Testis (tissue), 3 donors: ENCODE data around the gene NPM3. TPM values are rescaled to one million over a fixed set of nuclear protein-coding genes. Genes with fewer than 3 reads are reported as not detected.

ENCODE experiments used
- DNase-seq: peaks from one replicate; pipeline ENCODE4 v3.0.0-alpha.2; 2019
- H3K27ac ChIP-seq, 2 donors: fragments of 200-600 bp; sonication (generic); one replicate each; pipeline ENCODE4 v1.5.1; 2019
- H3K27me3 ChIP-seq: fragments of 200-600 bp; sonication (generic); one replicate; pipeline ENCODE4 v1.5.1; 2019
- H3K36me3 ChIP-seq: fragments of 200-600 bp; sonication (generic); one replicate; pipeline ENCODE4 v1.5.1; 2017; ENCODE audit warnings: low read depth; ENCODE audit errors: missing control alignments
- H3K4me1 ChIP-seq: fragments of 200-600 bp; sonication (generic); one replicate; pipeline ENCODE4 v1.5.1; 2019
- H3K4me3 ChIP-seq, 2 donors: fragments of 200-600 bp; sonication (generic); one replicate each; pipeline ENCODE4 v1.5.1; 2017 to 2019
- H3K9me3 ChIP-seq: fragments of 200-600 bp; sonication (generic); one replicate; pipeline ENCODE4 v1.5.1; 2017
- CTCF ChIP-seq, 3 experiments: fragments of 450-650 bp in 2 of 3; fragments of 200-600 bp in 1 of 3; sonication (generic) in 1 of 3; IDR thresholded peaks; one replicate each; pipeline ENCODE4 v1.5.1; 2016 to 2019; ENCODE audit warnings: antibody characterized with exemption in 3 of 3, mild to moderate bottlenecking in 2 of 3, moderate library complexity in 1 of 3
- POLR2A ChIP-seq: fragments of 450-650 bp; IDR thresholded peaks from one replicate; pipeline ENCODE4 v1.6.1; 2017; ENCODE audit warnings: antibody characterized with exemption, mild to moderate bottlenecking, moderate library complexity
- WGBS, 2 donors: methylation state at CpG; one replicate each; pipeline ENCODE4 v1.1.5; 2018; 5-methylcytosine and 5-hydroxymethylcytosine counted together
- intact Hi-C: fragments of 100-400 bp; cut with DNase I; formaldehyde crosslinking; loops from one replicate; pipeline ENCODE4 v1.15.1; 2023; ENCODE audit warnings: low total_unique reads
- polyA plus RNA-seq: library from polyadenylated mRNA; stranded (reverse); fragments of 350-450 nt; fragmentation: Illumina TruSeq; extraction: RNeasy Lipid Tissue Mini Kit (QIAGEN cat#74804); gene quantifications from one replicate; pipeline ENCODE4 v1.2.3, GENCODE V29; 2014; ENCODE audit warnings: low read depth, low replicate concordance; ENCODE audit not compliant: insufficient read depth
- total RNA-seq, 2 donors: library from RNA; depleted of rRNA; stranded (reverse); fragments of >200 nt; gene quantifications; one replicate each; pipeline ENCODE4 v1.2.3, GENCODE V29; 2016

Gene NPM3
- total and polyA plus RNA-seq, 3 donors from 2014 or later: 38.9 to 64.5 (median 40.9) TPM

GRCh38 chr10:101759309-101760247 lies 23.7 kb downstream of the NPM3 start:
- no peaks in the 10 kb centered on the region for H3K36me3 ChIP-seq
- no peaks in the 10 kb centered on the region for H3K4me1 ChIP-seq
- intact Hi-C loops: no loop called here
- TF ChIP-seq POLR2A: no peak
- no peak for TF ChIP-seq CTCF (IDR thresholded peaks at IDR 0.05)
- WGBS, 2 donors: 73 to 77% methylated on average over 12 of the region's 12 CpGs
- H3K27ac ChIP-seq: no peak overlapping the region
- no peaks in the 10 kb centered on the region for H3K9me3 ChIP-seq
- DNase-seq: no peak
- no peak overlapping the region for H3K4me3 ChIP-seq
- H3K27me3 ChIP-seq: no peaks in the 10 kb centered on the region

- WGBS, 2 donors: 80 to 93% methylated on average over 1 to 2 of the region's 2 CpGs
- intact Hi-C loops: no loop called here
- H3K9me3 ChIP-seq: no peaks in the 10 kb centered on the region
- no peak overlapping the region for H3K27ac ChIP-seq
- H3K4me3 ChIP-seq: no peak overlapping the region
- H3K27me3 ChIP-seq: no peaks in the 10 kb centered on the region
- no peak for TF ChIP-seq POLR2A
- no peak for TF ChIP-seq CTCF (IDR thresholded peaks at IDR 0.05)
- no peak for DNase-seq
- H3K4me1 ChIP-seq: no peaks in the 10 kb centered on the region
- no peaks in the 10 kb centered on the region for H3K36me3 ChIP-seq
These were observed 24.4 kb downstream of the NPM3 start for GRCh38 chr10:101758858-101759257.

GRCh38 chr10:101752241-101752640 lies 31.0 kb downstream of the NPM3 start:
- Histone ChIP-seq H3K27ac (no peak overlapping the region), H3K36me3 (no peaks in the 10 kb centered on the region), H3K9me3 (no peaks in the 10 kb centered on the region), H3K4me1 (no peaks in the 10 kb centered on the region), H3K27me3 (no peaks in the 10 kb centered on the region), H3K4me3 (no peak overlapping the region)
- intact Hi-C loops: no loop called here
- 80 to 83% methylated on average over 3 of the region's 3 CpGs for WGBS, 2 donors
- TF ChIP-seq CTCF (IDR thresholded peaks at IDR 0.05): no peak
- TF ChIP-seq POLR2A: no peak
- no peak for DNase-seq

GRCh38 chr10:101749047-101750016 lies 33.9 kb downstream of the NPM3 start:
- Histone ChIP-seq H3K27ac (no peak overlapping the region), H3K36me3 (no peaks in the 10 kb centered on the region), H3K4me1 (no peaks in the 10 kb centered on the region), H3K27me3 (no peaks in the 10 kb centered on the region), H3K9me3 (no peaks in the 10 kb centered on the region), H3K4me3 (no peak overlapping the region)
- WGBS, 2 donors: 74 to 81% methylated on average over 19 of the region's 19 CpGs
- no peak for DNase-seq
- intact Hi-C loops: no loop called here
- no peak for TF ChIP-seq CTCF (IDR thresholded peaks at IDR 0.05)
- TF ChIP-seq POLR2A: no peak
